Measurements from ENCODE around the gene VEPH1. TPM values are rescaled to one million over a fixed set of nuclear protein-coding genes. Genes with fewer than 3 reads are reported as not detected.

The VEPH1 gene
- polyA plus RNA-seq, 1 of the 3 experiments (the other 2 are of a cell fraction) = 6.0 TPM

- no peak overlapping the region for H3K4me3 ChIP-seq (ENCODE audit: low read depth in 2 of 2, low read length in 1 of 2)
- no peak overlapping the region for H3K4me2 ChIP-seq
- POLR2A ChIA-PET = no interaction called here
- H3F3A ChIP-seq (replicated peaks; ENCODE audit: insufficient read depth) = no peaks in the 10 kb centered on the region
- no peak overlapping the region for H3K9ac ChIP-seq
- peaks cover 3 to 5% of the 10 kb centered on the region in 2 experiments; a peak in 3 of 4 replicates for H3K4me1 ChIP-seq (ENCODE audit: control insufficient read depth in 1 of 2, insufficient read depth in 2 of 2, low read depth in 1 of 2, low read length in 1 of 2)
- H3K9me2 ChIP-seq = no peaks in the 10 kb centered on the region
- no peaks in the 10 kb centered on the region for H3K9me3 ChIP-seq
- DNase-seq = no peak
- TF ChIP-seq RCOR1 (IDR thresholded peaks at IDR 0.05; ENCODE audit: low read length) (no peak), RXRA (IDR thresholded peaks at IDR 0.05; ENCODE audit: borderline replicate concordance, low read depth) (no peak), USF2 (IDR thresholded peaks at IDR 0.05; ENCODE audit: borderline replicate concordance, low read depth, low read length) (no peak), USF1 (IDR thresholded peaks at IDR 0.05; ENCODE audit: borderline replicate concordance, low read depth) (no peak), ELF1 (IDR thresholded peaks at IDR 0.05) (no peak), MXI1 (IDR thresholded peaks at IDR 0.05; ENCODE audit: low read depth, low read length) (no peak), ZBTB33 (IDR thresholded peaks at IDR 0.05; ENCODE audit: borderline replicate concordance, low read depth) (no peak), PBX3 (IDR thresholded peaks at IDR 0.05) (no peak), POLR2AphosphoS5 (IDR thresholded peaks at IDR 0.05; ENCODE audit: low read depth, low read length) (no peak), JUND (IDR thresholded peaks at IDR 0.05) (no peak)
- no peak overlapping the region for H2AFZ ChIP-seq (ENCODE audit: low read depth)
- no peak overlapping the region for H3K27ac ChIP-seq (ENCODE audit: low read depth in 2 of 2, low read length in 1 of 2)
- H4K20me1 ChIP-seq (ENCODE audit: insufficient read depth) = no peaks in the 10 kb centered on the region
- H3K79me2 ChIP-seq (ENCODE audit: insufficient read depth) = peaks cover 3% of the 10 kb centered on the region; the same call in 1 of the 2 replicates
- CTCF ChIA-PET = interaction anchor here (10.7 kb wide), 1 partner anchor 297 kb away, joined by 142 read pairs; no protein-coding TSS in a partner anchor
- H3K27me3 ChIP-seq (ENCODE audit: insufficient read depth) = no peaks in the 10 kb centered on the region
- over 99% methylated on average over 4 of the region's 4 CpGs for WGBS (ENCODE audit: low lambda C conversion rate)
- no peaks in the 10 kb centered on the region for H3K36me3 ChIP-seq (replicated peaks in 1 of 2; ENCODE audit: control insufficient read depth in 1 of 2, insufficient read depth in 2 of 2, low read length in 1 of 2)
These were observed 1.4 kb downstream of the VEPH1 start for GRCh38 chr3:157501863-157502262.

- no peaks in the 10 kb centered on the region for H3K79me2 ChIP-seq (ENCODE audit: insufficient read depth)
- POLR2A ChIA-PET = no interaction called here
- no peak overlapping the region for H3K4me3 ChIP-seq (ENCODE audit: low read depth in 2 of 2, low read length in 1 of 2)
- TF ChIP-seq IRF3 (IDR thresholded peaks at IDR 0.05; ENCODE audit: low read depth, low read length) (no peak), FOXM1 (IDR thresholded peaks at IDR 0.05; ENCODE audit: low read depth) (no peak), RXRA (IDR thresholded peaks at IDR 0.05; ENCODE audit: borderline replicate concordance, low read depth) (no peak), USF2 (IDR thresholded peaks at IDR 0.05; ENCODE audit: borderline replicate concordance, low read depth, low read length) (no peak), PBX3 (IDR thresholded peaks at IDR 0.05) (no peak), RFX5 (IDR thresholded peaks at IDR 0.05; ENCODE audit: low read length) (no peak), TCF12 (IDR thresholded peaks at IDR 0.05) (no peak), FOXJ3 (CRISPR knock-in tag; IDR thresholded peaks at IDR 0.05) (no peak), RAD21 (IDR thresholded peaks at IDR 0.05; ENCODE audit: low read length) (no peak), EZH2phosphoT487 (IDR thresholded peaks at IDR 0.05; ENCODE audit: borderline replicate concordance, low read depth) (no peak), MXI1 (IDR thresholded peaks at IDR 0.05; ENCODE audit: low read depth, low read length) (no peak), MAX (IDR thresholded peaks at IDR 0.05; ENCODE audit: low read depth) (no peak), GATA2 (CRISPR knock-in tag; IDR thresholded peaks at IDR 0.05) (no peak)
These were observed 3.0 kb downstream of the VEPH1 start for GRCh38 chr3:157500232-157500631.

More at GRCh38 chr3:157500232-157500631, 3.0 kb downstream of the VEPH1 start:
- Histone ChIP-seq H3K27ac (ENCODE audit: low read depth in 2 of 2, low read length in 1 of 2) (no peak overlapping the region), H3F3A (replicated peaks; ENCODE audit: insufficient read depth) (peaks cover 2% of the 10 kb centered on the region), H3K9ac (no peak overlapping the region), H3K27me3 (ENCODE audit: insufficient read depth) (no peaks in the 10 kb centered on the region), H3K9me2 (no peaks in the 10 kb centered on the region), H3K36me3 (replicated peaks in 1 of 2; ENCODE audit: control insufficient read depth in 1 of 2, insufficient read depth in 2 of 2, low read length in 1 of 2) (no peaks in the 10 kb centered on the region), H2AFZ (ENCODE audit: low read depth) (no peak overlapping the region), H3K4me2 (no peak overlapping the region), H4K20me1 (ENCODE audit: insufficient read depth) (no peaks in the 10 kb centered on the region), H3K9me3 (no peaks in the 10 kb centered on the region), H3K4me1 (ENCODE audit: control insufficient read depth in 1 of 2, insufficient read depth in 2 of 2, low read depth in 1 of 2, low read length in 1 of 2) (peaks cover 5 to 10% of the 10 kb centered on the region in 2 experiments; a peak in 3 of 4 replicates)
- DNase-seq = no peak
- 63% methylated on average over 4 of the region's 4 CpGs for WGBS (ENCODE audit: low lambda C conversion rate)
- CTCF ChIA-PET = interaction anchor here (0.9 to 10.7 kb wide), 2 partner anchors 31 to 296 kb away, joined by 3 to 142 read pairs; no protein-coding TSS in a partner anchor

All from SK-N-SH (cell line).